Activated B cell treated with CpG ODN at 0.5 μM for 24 hours (primary cell): ENCODE data around the gene CLIC4. TPM values are rescaled to one million over a fixed set of nuclear protein-coding genes. Genes with fewer than 3 reads are reported as not detected.

Experiments
- ATAC-seq: fragments of 200-7000 bp; cut with Tn5 transposase; one replicate; pipeline ENCODE4 v1.10.0; 2021; ENCODE audit warnings: low read depth, mild to moderate bottlenecking, moderate library complexity
- CTCF ChIA-PET: fragments of 350-600 bp; sonication (Branson Sonifier 250); formaldehyde crosslinking; loops from one replicate; lab custom pipeline; 2021; ENCODE audit warnings: antibody characterized with exemption; lab: Charles Lee
- POLR2A ChIA-PET: fragments of 350-600 bp; sonication (Branson Sonifier 250); formaldehyde crosslinking; loops from one replicate; lab custom pipeline; 2021; ENCODE audit warnings: antibody characterized with exemption; lab: Charles Lee
- DNase-seq: peaks from one replicate; pipeline ENCODE4 v3.0.0; 2022
- H3K27ac Mint-ChIP-seq: one replicate; pipeline ENCODE4 v1.8.0; 2020; ENCODE audit warnings: mixed read lengths
- H3K27me3 Mint-ChIP-seq: one replicate; pipeline ENCODE4 v1.8.0; 2021; ENCODE audit warnings: mixed read lengths
- H3K36me3 Mint-ChIP-seq: one replicate; pipeline ENCODE4 v1.8.0; 2021; ENCODE audit warnings: low read depth, mixed read lengths
- H3K4me1 Mint-ChIP-seq: one replicate; pipeline ENCODE4 v1.8.0; 2021; ENCODE audit warnings: mixed read lengths
- H3K4me3 Mint-ChIP-seq: one replicate; pipeline ENCODE4 v1.8.0; 2020; ENCODE audit warnings: mild to moderate bottlenecking, mixed read lengths
- H3K9me3 Mint-ChIP-seq: one replicate; pipeline ENCODE4 v1.8.0; 2020; ENCODE audit warnings: mixed read lengths
- intact Hi-C: fragments of 100-400 bp; cut with micrococcal nuclease; formaldehyde crosslinking; loops from one replicate; pipeline ENCODE4 v1.15.1; 2024
- total RNA-seq: library from RNA; stranded (reverse); gene quantifications from 2 replicates; pipeline ENCODE4 v1.2.3, GENCODE V29; 2022
- TF ChIP-seq, protein P1 (sequence below): fragments of 200-600 bp; IDR thresholded peaks from one replicate; pipeline ENCODE4 v1.8.0; 2022; ENCODE audit warnings: antibody characterized with exemption, mild to moderate bottlenecking

Gene CLIC4
- total RNA-seq, 1 donor from 2014 or later = 99.8 TPM

DNA sequence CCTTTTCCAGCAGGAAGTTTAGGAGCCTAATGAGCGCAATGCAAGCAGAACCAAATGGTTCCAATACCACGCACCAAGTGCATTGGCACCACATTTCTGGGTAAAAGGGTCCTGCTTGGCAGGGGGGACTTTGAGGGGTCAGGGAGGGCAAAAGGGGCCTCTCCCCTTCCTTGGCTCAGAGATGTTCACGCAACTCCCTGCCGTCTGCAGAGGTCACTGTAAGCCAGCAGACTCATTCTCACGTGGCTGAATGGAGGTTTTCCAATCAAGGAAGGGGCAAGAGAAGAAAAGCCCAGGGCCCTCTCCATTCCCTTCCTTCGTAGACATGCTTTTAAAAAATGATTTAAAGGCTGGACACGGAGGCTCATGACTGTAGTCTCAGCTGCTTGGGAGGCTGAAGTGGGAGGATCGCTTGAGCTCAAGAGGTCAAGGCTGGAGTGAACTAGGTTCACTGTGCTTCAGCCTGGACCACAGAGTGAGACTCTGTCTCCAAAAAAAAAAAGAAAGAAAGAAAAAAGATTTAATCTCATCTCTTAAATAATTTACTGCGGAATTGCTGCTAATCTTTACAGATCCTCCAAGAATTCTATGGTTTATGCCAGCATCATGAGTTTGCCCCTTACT, 104.5 kb downstream of the CLIC4 start:
- ChIA-PET POLR2A (interaction anchor here (0.6 to 4.2 kb wide), 6 partner anchors 74 to 359 kb away, joined by 3 to 47 read pairs (median 6); partner anchors contain the start of gene RUNX3), CTCF (interaction anchor here (1.1 to 5.9 kb wide), 11 partner anchors 19 to 355 kb away, joined by 3 to 87 read pairs (median 5); no protein-coding TSS in a partner anchor)
- intact Hi-C loops = no loop called here
- ATAC-seq (no peak), DNase-seq (no peak)
- Mint-ChIP-seq H3K4me1 (peaks cover 18% of the 10 kb centered on the region), H3K27ac (peak overlapping the region; percentile 59), H3K9me3 (no peaks in the 10 kb centered on the region), H3K4me3 (peak overlapping the region; percentile 57), H3K27me3 (no peaks in the 10 kb centered on the region), H3K36me3 (peaks cover 9% of the 10 kb centered on the region)
- TF ChIP-seq, protein P1, sequence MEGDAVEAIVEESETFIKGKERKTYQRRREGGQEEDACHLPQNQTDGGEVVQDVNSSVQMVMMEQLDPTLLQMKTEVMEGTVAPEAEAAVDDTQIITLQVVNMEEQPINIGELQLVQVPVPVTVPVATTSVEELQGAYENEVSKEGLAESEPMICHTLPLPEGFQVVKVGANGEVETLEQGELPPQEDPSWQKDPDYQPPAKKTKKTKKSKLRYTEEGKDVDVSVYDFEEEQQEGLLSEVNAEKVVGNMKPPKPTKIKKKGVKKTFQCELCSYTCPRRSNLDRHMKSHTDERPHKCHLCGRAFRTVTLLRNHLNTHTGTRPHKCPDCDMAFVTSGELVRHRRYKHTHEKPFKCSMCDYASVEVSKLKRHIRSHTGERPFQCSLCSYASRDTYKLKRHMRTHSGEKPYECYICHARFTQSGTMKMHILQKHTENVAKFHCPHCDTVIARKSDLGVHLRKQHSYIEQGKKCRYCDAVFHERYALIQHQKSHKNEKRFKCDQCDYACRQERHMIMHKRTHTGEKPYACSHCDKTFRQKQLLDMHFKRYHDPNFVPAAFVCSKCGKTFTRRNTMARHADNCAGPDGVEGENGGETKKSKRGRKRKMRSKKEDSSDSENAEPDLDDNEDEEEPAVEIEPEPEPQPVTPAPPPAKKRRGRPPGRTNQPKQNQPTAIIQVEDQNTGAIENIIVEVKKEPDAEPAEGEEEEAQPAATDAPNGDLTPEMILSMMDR = no peak

DNA sequence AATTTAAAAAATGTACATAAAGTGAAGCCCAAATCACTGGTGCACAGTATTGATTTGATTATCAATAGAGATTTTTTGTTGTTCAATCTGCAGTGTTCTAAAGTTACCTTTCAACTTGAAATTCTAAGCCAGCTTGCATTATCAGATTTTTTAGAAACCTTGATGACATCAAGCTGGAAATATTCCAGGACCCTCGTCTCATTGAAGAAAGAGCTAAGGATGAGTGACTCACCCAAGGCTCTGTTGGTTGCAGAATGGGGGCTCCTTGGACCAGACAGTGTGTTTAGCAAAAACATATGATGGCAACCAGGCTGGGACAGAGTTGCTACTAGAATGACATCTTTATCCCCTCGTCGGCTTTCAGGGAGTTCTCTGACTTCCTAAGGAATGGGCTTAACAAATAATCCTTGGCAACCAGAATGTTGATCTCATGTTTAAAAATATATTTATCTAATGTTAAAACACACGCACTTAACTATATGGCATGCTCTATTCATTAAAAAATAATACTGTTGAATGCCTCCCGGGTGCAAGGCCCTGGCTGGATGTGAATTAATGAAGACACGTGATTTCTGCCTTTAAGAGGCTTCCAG, 105.2 kb downstream of the CLIC4 start:
- ChIA-PET POLR2A (interaction anchor here (0.7 to 4.2 kb wide), 4 partner anchors 73 to 224 kb away, joined by 3 to 47 read pairs (median 4); partner anchors contain the start of gene RUNX3), CTCF (interaction anchor here (1.1 to 5.9 kb wide), 6 partner anchors 20 to 354 kb away, joined by 3 to 87 read pairs (median 18); no protein-coding TSS in a partner anchor)
- TF ChIP-seq, protein P1 = no peak
- DNase-seq (no peak), ATAC-seq (no peak)
- Mint-ChIP-seq H3K27ac (no peak overlapping the region), H3K4me3 (no peak overlapping the region), H3K36me3 (peaks cover 7% of the 10 kb centered on the region), H3K4me1 (peaks cover 18% of the 10 kb centered on the region), H3K9me3 (no peaks in the 10 kb centered on the region), H3K27me3 (no peaks in the 10 kb centered on the region)
- intact Hi-C loops = no loop called here

DNA sequence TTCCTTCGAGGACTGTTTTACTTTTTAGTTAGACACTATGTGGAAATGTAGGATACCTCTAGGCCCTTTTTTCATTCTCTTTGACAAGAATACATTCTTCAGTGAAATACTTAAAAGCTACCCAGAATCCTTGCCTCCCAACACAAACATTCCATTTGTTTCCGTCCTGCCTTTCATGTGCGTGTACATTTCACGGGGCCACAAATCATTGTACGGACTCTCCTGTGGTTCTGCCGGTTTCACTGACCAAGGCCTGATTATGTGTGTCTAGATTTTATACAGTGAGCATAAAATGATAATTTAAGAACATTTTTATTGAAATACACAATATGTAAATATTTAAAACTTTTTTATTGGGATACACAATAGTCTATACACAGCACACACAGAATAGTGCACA, 108.4 kb downstream of the CLIC4 start:
- intact Hi-C loops = no loop called here
- H3K4me3 Mint-ChIP-seq = no peak overlapping the region
- ChIA-PET POLR2A (no interaction called here), CTCF (no interaction called here)
- H3K27ac Mint-ChIP-seq = no peak overlapping the region
- DNase-seq = no peak
- H3K9me3 Mint-ChIP-seq = no peaks in the 10 kb centered on the region
- no peaks in the 10 kb centered on the region for H3K36me3 Mint-ChIP-seq
- no peaks in the 10 kb centered on the region for H3K27me3 Mint-ChIP-seq
- peaks cover 9% of the 10 kb centered on the region for H3K4me1 Mint-ChIP-seq
- TF ChIP-seq, protein P1 = no peak
- ATAC-seq = no peak

DNA sequence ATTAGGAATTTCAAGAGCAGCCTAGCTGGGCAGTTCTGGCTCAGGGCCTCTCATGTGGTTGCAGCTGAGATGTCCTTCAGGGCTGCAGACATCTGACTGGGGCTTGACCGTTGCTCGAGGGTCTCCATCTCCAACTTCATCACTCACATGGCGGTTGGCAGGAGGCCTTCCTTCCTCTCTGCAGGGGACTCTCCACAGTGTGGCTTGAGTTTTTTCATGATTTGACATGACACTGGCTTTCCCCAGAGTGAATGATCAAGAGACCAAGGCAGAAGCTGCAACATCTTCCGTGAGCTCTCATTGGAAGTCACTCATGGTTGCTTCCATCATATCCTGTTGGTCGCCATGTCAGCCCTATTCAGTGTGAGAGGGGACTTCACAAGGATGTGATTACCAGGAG, 110.2 kb downstream of the CLIC4 start:
- Mint-ChIP-seq H3K36me3 (no peaks in the 10 kb centered on the region), H3K4me1 (no peaks in the 10 kb centered on the region), H3K27ac (no peak overlapping the region), H3K27me3 (no peaks in the 10 kb centered on the region), H3K4me3 (no peak overlapping the region), H3K9me3 (no peaks in the 10 kb centered on the region)
- TF ChIP-seq, protein P1 = no peak
- DNase-seq (no peak), ATAC-seq (no peak)
- intact Hi-C loops = no loop called here
- ChIA-PET CTCF (interaction anchor here (0.9 kb wide), 1 partner anchor 210 kb away, joined by 3 read pairs; no protein-coding TSS in a partner anchor), POLR2A (interaction anchor here (1.2 kb wide), 1 partner anchor 75 kb away, joined by 4 read pairs; no protein-coding TSS in a partner anchor)
